ENCODE results near the gene TNFRSF12A.
A peak's percentile ranks its signal among the peaks of the same experiment; 100 is the strongest.

TNFRSF12A gene

DNA sequence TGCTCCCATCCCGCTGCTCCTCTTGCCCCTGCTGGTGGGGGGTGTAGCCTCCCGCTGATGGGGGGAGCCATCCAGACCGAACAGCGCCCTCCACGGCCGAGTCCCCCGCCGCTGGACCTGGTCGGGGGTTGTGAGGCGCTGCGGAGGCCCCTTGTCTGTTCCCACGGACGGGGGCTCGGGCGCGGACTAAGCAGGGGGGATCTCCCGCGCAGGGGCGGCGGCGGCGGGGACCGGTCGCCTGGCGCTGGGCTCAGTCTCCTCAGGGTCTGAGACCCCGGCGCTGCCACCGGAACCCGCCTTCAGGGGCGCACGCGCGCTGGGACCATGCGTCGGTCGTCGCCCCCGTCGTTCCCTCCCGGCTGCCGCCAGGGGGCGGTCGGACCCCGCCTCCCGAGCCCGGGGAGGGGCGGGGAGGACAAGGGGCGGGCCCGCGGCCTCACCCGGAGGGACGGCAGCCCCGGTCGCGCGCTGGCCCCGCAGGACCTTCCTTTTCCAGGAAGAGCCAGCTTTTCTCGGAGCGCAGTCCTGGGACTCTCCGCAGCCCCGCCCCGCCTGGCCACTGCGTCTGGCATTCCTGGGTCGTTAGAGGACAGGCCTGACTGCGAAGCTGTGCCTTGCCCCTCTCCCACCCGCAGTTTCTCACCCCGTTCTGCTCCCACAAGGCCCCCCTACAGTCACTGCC lies 39.0 kb downstream of the TNFRSF12A start:
- DNase-seq, result peak; percentile 54

DNA sequence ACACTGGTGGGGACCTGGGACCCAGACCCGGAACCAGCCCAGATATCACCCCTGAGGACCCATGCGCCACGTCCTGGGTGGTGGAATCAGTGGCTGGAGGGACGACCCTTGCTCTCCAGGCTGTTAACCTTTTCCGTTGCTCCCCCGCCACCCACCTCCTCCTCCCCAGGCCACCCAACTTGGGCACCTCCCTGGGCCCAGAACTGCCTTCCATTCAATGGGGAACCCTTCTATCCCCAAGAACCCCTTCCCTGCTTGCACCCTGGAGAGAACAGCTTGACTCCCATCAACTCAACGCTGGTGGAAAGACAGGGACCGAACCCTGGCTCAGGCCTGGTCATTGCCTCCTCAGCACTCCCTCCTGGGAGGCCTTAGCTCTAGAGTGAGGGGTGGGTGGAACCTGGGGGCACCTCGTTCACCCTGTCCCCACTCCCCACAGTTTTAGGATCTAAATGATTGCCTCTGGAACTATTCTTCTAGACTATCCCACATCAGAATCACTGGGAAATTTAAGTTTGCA lies 39.6 kb downstream of the TNFRSF12A start:
- peak overlapping the region; percentile 34 for H3K27ac ChIP-seq
- in situ Hi-C loops (cut with HindIII; ENCODE audit: low pct_ligation_motif_present, low sequenced_read_pairs), result no loop called here
- DNase-seq, result no peak
- H3K4me3 ChIP-seq (ENCODE audit: low read depth, low read length), result peak overlapping the region; percentile 80
- H3K36me3 ChIP-seq (replicated peaks), result no peaks in the 10 kb centered on the region
- no peaks in the 10 kb centered on the region for H3K27me3 ChIP-seq (replicated peaks)
- TF ChIP-seq, protein P1, sequence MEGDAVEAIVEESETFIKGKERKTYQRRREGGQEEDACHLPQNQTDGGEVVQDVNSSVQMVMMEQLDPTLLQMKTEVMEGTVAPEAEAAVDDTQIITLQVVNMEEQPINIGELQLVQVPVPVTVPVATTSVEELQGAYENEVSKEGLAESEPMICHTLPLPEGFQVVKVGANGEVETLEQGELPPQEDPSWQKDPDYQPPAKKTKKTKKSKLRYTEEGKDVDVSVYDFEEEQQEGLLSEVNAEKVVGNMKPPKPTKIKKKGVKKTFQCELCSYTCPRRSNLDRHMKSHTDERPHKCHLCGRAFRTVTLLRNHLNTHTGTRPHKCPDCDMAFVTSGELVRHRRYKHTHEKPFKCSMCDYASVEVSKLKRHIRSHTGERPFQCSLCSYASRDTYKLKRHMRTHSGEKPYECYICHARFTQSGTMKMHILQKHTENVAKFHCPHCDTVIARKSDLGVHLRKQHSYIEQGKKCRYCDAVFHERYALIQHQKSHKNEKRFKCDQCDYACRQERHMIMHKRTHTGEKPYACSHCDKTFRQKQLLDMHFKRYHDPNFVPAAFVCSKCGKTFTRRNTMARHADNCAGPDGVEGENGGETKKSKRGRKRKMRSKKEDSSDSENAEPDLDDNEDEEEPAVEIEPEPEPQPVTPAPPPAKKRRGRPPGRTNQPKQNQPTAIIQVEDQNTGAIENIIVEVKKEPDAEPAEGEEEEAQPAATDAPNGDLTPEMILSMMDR (IDR thresholded peaks at IDR 0.05; ENCODE audit: low read depth, low read length, missing control alignments), result no peak

More for the DNA sequence above, 39.0 kb downstream of the TNFRSF12A start:
- H3K4me3 ChIP-seq (ENCODE audit: low read depth, low read length), result peak overlapping the region; percentile 80
- peak overlapping the region; percentile 34 for H3K27ac ChIP-seq
- no peaks in the 10 kb centered on the region for H3K27me3 ChIP-seq (replicated peaks)
- in situ Hi-C loops (cut with HindIII; ENCODE audit: low pct_ligation_motif_present, low sequenced_read_pairs), result no loop called here
- H3K36me3 ChIP-seq (replicated peaks), result no peaks in the 10 kb centered on the region
- TF ChIP-seq, protein P1 (IDR thresholded peaks at IDR 0.05; ENCODE audit: low read depth, low read length, missing control alignments), result peak; percentile 56

DNA sequence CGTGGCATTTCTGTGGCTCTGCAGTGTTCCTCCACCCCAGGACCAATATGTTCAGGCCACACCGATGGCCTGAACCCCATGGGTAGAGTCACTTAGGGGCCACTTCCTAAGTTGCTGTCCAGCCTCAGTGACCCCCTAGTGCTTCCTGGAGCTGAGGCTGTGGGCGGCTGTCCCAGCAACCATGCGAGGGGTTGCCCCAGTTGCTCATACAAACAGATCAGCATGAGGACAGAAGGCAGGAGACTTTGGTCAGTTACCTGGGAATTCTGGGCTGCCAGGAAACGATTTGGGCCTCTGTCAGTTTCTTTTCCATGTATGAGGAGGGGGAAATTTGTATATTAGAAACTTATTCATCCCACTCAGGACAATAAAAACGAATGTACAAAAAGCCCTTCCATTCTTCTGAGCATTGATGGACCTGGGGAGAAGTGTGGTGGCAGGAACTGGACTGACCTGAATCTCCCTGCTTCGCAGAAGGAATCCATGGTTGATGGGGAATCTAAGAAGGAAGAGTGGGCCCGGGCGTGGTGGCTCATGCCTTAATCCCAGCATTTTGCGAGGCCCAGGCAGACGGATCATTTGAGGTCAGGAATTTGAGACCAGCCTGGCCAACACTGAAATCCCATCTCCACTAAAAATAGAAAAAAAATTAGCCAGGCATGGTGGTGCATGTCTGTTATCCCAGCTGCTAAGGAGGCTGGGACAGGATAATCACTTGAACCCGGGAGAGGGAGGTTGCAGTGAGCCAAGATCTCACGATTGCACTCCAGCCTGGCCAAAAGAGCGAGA lies 40.4 kb downstream of the TNFRSF12A start:
- TF ChIP-seq, protein P1 (IDR thresholded peaks at IDR 0.05; ENCODE audit: low read depth, low read length, missing control alignments), result no peak
- H3K36me3 ChIP-seq (replicated peaks), result no peaks in the 10 kb centered on the region
- H3K4me3 ChIP-seq (ENCODE audit: low read depth, low read length), result no peak overlapping the region
- no peaks in the 10 kb centered on the region for H3K27me3 ChIP-seq (replicated peaks)
- no peak overlapping the region for H3K27ac ChIP-seq
- in situ Hi-C loops (cut with HindIII; ENCODE audit: low pct_ligation_motif_present, low sequenced_read_pairs), result no loop called here
- no peak for DNase-seq

DNA sequence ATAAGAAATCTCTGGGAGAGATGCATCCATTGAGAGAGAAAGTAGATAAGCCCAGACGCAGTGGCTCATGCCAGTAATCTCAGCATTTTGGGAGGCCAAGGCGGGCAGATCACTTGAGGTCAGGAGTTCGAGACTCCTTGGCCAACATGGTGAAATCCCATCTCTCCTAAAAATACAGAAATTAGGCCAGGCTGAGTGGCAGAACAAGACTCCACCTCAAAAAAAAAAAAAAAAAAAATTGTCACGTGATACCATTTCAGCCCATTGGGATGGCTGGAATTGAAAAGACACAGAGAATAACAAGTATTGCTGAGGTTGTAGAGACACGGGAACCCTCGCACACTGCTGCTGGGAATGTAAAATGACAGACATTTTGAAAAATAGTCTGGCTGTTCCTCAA lies 42.4 kb downstream of the TNFRSF12A start:
- in situ Hi-C loops (cut with HindIII; ENCODE audit: low pct_ligation_motif_present, low sequenced_read_pairs), result no loop called here
- H3K36me3 ChIP-seq (replicated peaks), result no peaks in the 10 kb centered on the region
- no peak for DNase-seq

DNA sequence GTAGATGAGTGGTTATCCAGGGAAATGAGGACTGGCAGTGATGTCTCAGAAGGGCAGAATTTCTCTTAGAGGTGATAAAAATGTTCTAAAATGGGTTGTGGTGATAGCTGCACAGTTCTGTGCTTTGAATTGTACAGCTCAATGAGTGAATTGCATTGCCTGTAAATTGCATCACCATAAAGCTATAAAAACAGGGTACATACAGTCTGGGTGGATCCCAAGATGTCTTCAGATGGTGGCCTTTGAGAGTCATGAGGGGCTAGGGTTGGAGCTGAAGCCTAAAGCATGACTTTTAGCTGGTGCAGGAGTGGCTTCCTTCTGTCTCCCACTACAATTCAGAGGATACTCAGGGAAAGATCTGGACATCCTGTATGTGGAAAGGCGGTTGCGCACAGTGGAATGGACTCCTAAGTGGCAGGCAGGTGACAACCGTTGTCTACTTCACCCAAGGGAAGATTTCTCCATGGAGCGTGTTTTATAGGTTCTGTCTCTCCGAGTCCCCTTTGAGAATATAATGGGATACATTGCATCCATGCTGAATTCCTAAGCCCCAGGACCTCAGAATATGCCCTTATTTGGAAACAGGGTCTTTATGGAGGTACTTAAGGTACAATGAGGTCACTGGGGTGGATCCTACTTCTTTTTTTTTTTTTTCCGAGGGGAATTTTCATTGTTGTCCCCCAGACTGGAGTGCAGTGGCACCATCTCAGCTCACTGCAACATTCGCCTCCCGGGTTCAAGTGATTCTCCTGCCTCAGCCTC lies 43.6 kb downstream of the TNFRSF12A start:
- in situ Hi-C loops (cut with HindIII; ENCODE audit: low pct_ligation_motif_present, low sequenced_read_pairs), result no loop called here
- Histone ChIP-seq H3K4me3 (ENCODE audit: low read depth, low read length) (no peak overlapping the region), H3K27ac (no peak overlapping the region), H3K27me3 (replicated peaks) (no peaks in the 10 kb centered on the region), H3K36me3 (replicated peaks) (no peaks in the 10 kb centered on the region)
- TF ChIP-seq, protein P1 (IDR thresholded peaks at IDR 0.05; ENCODE audit: low read depth, low read length, missing control alignments), result no peak
- DNase-seq, result no peak

More for the DNA sequence above, 42.4 kb downstream of the TNFRSF12A start:
- no peak overlapping the region for H3K4me3 ChIP-seq (ENCODE audit: low read depth, low read length)
- no peak overlapping the region for H3K27ac ChIP-seq
- TF ChIP-seq, protein P1 (IDR thresholded peaks at IDR 0.05; ENCODE audit: low read depth, low read length, missing control alignments), result no peak
- no peaks in the 10 kb centered on the region for H3K27me3 ChIP-seq (replicated peaks)
